Left lobe of liver (tissue), 2 donors: ENCODE measurements around the gene GRK6. TPM values are rescaled to one million over a fixed set of nuclear protein-coding genes. Genes with fewer than 3 reads are reported as not detected.

Experiments
- ATAC-seq: fragments of 200-7000 bp; cut with Tn5 transposase; one replicate; pipeline ENCODE4 v1.9.1; 2020; ENCODE audit warnings: mild to moderate bottlenecking, moderate library complexity
- DNase-seq: peaks from one replicate; pipeline ENCODE4 v3.0.0-alpha.2; 2020; ENCODE audit warnings: low spot score
- total RNA-seq: library from RNA; stranded (reverse); gene quantifications from one replicate; pipeline ENCODE4 v1.2.1, GENCODE V29; 2021
- donor health status: DM: no; HTN: no; CAD: no; lungs with moderate emphysema.
- donor health status: DM: no; HTN: yes; CAD: no.

Gene GRK6
- total RNA-seq, 1 donor from 2014 or later: 9.8 TPM

DNA sequence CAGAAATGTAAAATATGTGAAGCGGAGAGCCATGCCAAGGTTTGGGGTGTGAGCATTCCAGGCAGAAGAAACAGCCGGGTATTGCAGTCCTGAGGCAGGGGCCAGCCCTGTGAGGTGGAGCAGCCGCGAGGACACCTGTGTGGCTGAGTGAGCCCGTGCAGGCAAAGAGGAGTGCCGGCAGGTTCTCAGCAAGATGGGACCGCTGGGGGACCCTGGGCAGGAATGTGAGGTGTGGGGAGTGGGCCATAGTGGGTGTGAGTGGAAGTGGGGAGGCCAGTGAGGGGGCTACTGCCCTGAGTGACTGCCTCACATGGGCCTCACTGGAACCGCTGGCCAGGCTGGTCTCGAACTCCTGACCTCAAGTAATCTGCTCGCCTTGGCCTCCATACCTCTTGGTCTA is 12.0 kb downstream of the GRK6 start:
- ATAC-seq (no peak), DNase-seq (no peak)

GRCh38 chr5:177439518-177440053 is 13.1 kb downstream of the GRK6 start:
- DNase-seq (no peak), ATAC-seq (no peak)

- no peak for DNase-seq
- no peak for ATAC-seq
Measured at GRCh38 chr5:177440211-177440989, 13.9 kb downstream of the GRK6 start.

DNA sequence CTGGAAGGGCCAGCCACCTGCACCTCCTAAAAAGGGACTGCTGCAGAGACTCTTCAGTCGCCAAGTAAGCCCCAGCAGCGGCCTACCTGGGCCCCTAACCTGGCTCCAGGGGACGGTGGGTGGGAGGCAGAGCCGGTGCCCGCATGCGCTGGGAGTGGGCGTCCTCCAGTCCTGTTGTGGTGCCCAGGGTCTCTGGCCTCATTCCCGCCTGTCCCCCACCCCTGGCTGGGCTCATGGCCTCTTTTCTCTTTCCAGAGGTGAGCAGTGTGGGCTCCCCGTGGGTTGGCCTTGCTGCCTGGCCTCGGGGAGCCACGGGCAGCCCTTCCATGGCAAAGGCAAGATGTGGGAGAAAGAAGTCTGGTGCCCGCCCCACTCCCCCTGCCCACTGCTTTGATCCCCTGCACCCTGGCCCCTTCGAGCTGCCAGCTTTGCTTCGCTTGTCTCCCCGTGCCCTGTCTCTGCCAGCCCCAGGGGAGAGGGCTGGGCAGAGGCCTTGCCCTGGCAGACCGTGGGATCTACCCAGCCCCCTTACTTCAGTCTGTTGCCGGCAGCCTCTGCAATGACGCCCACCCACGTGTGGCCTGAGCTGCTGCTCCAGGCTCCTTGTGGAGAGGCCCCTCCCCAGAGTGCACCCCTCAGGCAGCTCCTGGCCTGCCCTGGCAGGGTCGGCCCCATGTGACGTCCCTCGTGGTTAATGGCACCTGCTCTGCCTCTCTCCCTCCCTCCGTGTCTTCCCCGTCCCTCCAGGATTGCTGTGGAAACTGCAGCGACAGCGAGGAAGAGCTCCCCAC is 14.7 kb downstream of the GRK6 start:
- DNase-seq (no peak), ATAC-seq (no peak)

DNA sequence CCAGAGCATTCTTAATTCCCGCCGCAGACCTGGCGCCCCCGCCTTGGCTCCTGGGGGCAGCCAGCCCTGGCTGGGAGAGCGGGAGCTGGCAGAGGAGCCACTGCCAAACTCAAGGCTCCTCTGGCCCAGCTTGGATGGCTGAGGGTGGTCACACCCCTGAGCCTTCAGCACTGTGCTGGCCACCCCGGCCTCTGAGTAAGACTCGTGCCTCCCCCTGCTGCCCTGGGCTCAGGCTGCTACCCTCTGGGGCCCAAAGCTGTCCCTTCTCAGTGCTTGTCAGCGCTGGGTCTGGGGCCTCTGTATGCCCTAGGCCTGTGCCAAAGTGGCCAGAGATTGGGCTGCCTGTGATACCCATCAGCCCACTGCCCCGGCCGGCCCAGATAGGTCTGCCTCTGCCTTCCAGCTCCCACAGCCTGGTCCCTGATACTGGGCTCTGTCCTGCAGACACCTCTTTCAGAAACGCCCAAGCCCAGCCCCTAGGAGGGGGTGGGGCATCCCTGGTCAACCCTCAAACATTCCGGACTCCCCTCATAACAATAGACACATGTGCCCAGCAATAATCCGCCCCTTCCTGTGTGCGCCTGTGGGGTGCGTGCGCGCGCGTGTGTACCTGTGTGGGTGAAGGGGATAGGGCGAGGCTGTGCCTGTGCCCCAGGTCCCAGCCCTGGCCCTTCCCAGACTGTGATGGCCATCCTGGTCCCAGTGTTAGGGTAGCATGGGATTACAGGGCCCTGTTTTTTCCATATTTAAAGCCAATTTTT is 15.8 kb downstream of the GRK6 start:
- ATAC-seq: no peak
- no peak for DNase-seq

- no peak for ATAC-seq
- peak; percentile 44 for DNase-seq
Measured at GRCh38 chr5:177443144-177443983, 16.9 kb downstream of the GRK6 start.

GRCh38 chr5:177444106-177445051 is 17.9 kb downstream of the GRK6 start:
- DNase-seq (peak; percentile 45), ATAC-seq (no peak)

DNA sequence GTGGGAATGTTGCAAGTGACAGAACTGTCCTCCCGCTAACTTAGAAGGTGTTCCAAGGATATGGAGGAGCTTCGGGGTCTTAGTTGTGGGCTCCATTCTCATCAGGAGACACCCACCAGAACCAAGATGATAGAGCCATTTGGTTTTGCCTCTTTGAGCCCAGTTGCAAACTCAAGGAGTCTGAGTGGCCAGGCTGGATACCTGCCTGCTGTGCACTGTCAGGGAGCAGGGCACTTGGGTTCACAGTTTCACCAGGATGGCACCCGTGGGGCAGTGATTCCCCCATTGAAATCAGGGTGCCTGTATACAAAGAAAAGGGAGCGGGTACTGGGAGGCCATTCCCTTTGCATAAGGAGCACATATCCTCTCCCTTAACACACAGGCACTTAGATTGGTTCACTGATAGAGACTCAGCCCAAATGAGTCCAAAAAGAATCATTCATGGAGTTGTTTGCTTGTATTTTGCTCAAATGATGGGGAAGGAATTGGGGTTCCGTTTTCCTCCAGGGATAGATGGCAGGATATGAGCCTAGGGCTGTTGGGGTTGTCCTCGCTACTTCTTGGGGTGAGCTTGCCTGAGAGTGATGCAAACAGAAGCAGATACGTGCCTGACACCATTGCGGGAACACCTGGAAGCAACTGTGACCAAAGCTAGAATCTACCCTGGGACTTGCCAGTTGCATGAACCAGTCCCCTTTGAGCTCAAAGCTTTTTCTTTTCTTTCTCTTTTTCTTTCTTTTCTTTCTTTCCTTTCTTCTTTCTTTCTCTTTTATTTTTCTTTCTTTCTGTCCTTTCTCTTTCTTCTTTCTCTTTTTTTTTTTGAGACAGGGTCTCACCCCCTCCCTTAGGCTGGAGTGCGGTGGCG is 18.8 kb downstream of the GRK6 start:
- no peak for DNase-seq
- ATAC-seq: no peak

GRCh38 chr5:177445917-177446199 is 19.4 kb downstream of the GRK6 start:
- ATAC-seq (no peak), DNase-seq (no peak)

DNA sequence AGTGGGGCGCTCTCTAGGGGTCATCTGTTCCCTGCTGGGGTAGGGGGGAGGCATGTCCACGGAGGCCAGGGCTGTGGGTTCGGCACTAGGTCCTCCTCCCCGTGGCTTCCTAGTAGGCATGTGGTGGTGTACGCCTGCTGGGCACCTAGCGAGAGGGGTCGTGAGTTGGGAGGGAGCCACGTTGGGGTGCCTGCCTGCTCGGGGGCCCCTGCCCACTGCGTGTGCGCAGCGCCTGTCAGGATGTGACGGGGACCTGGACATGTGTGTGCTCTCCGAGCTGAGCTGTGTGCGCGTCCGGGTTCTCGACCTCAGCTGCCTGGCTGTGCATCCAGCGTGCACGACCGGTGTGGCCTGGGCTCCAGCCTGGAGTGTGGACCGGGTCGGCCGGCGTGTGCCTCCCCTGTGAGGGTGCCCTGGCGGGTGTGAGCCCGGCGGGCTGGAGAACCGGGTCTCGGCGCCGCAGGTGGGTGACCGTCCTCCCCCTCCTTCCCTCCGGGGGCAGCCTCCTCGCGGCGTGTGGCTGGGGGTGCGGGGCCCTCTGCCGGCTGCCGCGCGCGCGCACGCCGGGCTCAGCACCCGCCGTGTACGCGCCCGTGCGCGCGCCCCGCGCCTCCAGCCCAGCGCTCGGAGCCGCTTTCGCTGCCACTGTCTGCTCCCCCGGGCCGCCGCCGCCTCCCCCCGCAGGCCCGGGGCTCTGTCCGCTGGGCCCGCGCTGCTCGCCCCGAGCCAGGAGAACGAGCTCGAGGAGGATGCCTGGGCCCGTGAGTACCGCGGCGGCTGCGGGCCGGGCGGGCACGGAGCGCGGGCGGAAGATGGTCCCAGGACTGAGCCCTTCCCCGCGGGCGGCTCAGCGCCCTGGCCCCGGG is 20.0 kb downstream of the GRK6 start, which contains the start of gene PRR7:
TSS of gene PRR7 (plus strand) at position 615 of the 866 bp plus-strand sequence. CDS start 8,254 bp downstream, outside the sequence.
- ATAC-seq (peak; percentile 87), DNase-seq (no peak)

DNA sequence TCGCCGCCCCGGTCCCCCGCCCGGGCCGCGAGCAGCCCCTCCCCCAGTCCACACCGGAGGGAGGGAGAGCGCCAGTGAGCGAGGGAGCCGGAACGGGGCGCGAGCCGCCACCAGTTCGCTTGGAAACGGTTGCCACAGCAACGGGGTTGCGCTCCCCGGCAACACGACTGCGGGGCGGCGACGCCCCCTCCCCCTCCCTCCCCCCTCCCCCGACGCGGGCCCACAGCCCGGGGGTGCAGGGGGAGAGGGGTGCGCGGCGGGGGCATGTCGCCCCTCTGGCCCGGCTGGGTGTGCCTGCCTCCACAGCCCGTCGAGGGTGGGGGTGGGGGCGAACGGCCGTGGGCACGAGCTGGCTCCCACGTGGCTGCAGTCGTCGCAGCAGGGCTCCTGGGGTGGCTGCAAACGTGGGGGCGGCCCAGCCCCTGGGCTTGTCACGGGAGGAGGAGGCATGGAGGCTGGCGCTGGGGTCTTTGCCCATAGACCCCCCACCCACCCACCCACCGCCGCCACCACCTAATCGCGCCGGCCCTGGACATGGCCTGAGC is 20.7 kb downstream of the GRK6 start:
- DNase-seq (no peak), ATAC-seq (peak; percentile 24)

DNA sequence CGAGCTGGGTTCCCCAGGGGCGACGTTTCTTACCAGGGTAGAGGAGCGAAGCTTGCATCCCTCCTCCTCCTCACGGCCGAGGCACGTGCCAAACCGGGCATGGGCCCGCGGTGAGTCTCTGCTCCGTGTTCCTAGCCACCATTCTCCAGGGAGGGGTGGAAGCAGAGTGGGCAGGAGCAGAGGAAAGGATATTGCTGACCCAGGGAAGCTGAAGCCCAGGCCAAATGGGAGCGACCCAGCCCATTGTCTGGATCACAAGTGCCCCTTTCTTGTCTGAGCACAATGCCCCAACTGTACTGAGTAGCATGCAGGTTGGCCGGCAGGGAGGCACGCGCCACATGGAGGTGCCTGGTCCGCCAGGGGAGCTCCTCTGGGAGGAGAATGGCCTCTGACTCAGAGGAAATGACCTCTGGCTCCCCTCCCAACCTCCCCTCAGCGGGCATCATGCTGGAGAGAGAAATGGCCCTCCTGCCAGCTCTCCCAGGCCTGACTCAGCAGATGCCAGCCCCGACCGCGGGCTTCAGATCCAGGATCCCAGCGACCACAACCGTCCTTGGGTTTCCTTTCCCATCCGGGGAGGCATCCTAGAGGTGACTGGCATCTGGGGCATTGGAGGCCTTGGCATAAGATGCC is 21.3 kb downstream of the GRK6 start:
- ATAC-seq (peak; percentile 38), DNase-seq (no peak)

GRCh38 chr5:177448244-177448950 is 21.9 kb downstream of the GRK6 start:
- no peak for ATAC-seq
- DNase-seq: no peak

DNA sequence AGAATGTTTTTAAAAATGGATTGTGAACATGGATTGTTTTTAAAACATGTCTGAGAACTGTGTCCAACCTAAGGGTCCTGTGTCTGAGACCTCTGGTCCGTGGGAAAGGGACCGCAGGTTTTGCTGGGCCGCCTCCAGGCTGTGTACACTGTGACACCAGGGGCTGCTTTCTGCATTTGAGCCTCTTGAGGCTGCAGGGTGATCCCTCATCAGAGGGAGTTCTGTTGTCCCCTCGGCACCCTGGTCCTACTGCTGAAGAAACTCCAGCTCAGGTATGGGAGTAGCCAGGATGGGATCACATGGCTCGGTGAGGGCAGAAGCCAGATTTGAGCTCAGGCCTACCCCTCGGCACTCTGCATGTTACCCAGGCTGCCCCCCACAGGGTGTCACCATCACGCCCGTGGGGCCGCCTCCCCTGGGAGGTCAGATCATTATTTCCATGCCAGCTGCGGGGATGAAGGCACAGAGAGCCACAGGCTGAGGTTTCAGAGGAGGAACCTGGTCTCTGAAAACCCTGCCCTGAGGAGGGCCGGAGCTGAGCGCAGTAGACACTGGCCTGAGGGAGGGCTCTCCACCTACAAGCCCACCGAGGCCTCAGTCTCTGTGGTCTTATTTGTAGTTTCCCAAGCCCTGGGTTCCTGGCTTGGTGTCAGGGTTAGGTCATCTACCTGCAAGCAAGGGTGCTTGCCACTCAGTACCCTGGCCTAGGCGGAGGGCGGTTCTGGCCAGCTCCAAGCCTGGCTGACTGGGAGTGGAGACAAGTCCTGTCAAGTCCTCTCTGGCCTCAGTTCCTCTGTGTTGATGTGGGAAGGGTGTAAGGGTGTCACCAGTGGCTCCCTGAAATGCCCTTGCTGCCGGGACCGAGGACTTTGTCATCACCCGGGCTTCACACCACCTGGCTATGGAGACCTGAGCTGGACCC is 22.9 kb downstream of the GRK6 start:
- ATAC-seq: no peak
- DNase-seq: no peak
